Activated CD4-positive, alpha-beta T cell treated with anti-CD3 and anti-CD28 coated beads, Interleukin-2, amount 50 U/mL, for 1 hour (primary cell): Measurements from ENCODE around the gene PKP2.
"Not testable (repeated sequence)": the region's sequence is repeated elsewhere in the genome, so short reads cannot be mapped to it uniquely, and the experiment has no call there.

ENCODE experiments used
- DNase-seq: peaks from one replicate; pipeline ENCODE4 v3.0.0-alpha.2; 2020

The PKP2 gene

DNA sequence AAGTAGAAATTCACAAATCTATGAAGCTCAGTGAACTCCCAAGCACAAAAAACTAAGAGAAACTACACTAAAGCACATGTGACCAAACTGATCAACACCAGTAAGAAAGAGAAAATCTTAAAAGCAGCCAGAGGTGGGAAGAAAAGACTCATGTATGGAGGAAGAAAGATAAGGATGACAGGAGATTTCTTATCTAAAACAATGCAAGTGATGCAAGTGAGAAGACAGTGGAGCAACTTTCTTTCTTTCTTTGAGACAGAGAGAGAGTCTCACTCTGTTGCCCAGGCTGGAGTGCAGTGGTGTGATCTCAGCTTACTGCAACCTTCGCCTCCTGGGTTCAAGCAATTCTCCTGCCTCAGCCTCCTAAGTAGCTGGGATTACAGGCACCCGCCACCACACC lies 34.9 kb downstream of the PKP2 start:
- not testable (repeated sequence) for DNase-seq

- no peak for DNase-seq
Observed at GRCh38 chr12:32860192-32860591, 36.4 kb downstream of the PKP2 start.

GRCh38 chr12:32859389-32859788 lies 37.2 kb downstream of the PKP2 start:
- DNase-seq: no peak

DNA sequence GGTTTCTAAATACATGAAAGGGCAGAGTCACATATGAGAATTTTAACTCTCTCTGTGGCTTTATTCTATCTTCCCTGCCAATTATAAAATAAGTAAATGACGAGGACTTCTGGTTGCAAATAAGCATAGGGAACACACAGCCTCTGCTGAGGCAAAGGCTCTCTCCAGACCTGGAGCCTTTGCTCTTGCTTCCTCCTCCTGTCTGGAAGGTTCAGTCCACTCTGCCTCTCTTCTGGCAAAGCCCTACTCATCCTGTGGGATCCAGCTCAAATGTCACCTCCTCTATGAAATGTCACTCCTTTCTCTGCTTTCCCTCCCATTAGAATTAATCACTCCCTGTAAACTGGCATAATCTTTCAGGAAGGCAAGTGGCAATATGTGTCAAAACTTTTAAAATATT lies 41.9 kb downstream of the PKP2 start:
- no peak for DNase-seq

DNA sequence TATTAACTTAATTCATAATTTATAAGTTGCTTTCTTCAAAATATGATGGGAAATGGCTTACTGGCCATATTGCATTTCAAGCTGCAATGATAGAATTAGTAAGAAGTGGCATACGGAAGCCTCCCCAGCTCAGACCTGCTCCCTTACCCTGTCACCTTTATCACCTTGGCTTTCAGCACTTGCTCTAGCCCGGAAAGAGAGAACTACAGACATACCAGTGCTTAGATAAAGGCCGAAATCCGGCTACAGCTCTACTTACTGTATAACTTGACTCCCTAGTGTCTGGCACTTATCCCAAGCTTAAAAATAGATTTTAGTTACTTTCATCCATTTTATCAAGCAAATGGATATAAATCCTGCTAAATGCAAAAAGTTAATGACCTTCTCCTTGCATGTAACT lies 42.5 kb downstream of the PKP2 start:
- DNase-seq: no peak

DNA sequence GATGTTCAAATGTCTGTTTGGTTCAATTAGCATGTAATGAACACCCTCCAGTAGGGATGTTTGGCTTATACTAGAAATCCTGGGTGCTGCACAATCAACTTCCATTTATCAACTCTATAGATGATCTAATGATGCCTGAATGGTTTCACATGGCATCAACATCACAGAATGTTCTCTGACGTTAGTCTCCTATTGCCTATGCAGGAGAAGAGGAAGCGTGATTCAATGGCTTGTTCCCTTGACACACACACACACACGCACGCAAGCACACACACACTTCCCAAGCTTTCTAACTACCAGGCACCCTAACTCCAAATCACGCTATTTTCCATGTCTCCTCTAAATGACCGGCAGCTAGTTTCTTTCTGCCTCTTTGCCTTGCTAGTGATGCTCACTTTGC lies 49.3 kb downstream of the PKP2 start:
- DNase-seq: no peak

DNA sequence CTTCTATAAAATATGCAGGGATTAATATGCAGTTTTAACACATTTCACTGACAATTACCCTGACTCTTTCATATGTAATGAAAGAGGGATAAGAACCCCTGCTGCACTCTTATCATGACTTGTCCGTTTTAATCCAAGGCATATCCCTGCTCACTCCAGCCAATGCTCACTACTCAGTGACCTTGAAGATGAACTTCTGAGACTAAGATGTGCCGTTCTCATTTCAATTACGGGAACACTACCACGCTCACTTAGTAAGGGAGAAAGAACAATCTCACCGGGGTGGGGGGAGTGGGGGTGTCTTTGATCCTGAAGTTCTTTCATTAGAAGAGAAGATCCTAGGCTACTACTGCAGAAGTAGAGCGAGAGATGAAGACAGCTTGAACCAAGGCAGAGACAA lies 50.5 kb downstream of the PKP2 start:
- DNase-seq: no peak

DNA sequence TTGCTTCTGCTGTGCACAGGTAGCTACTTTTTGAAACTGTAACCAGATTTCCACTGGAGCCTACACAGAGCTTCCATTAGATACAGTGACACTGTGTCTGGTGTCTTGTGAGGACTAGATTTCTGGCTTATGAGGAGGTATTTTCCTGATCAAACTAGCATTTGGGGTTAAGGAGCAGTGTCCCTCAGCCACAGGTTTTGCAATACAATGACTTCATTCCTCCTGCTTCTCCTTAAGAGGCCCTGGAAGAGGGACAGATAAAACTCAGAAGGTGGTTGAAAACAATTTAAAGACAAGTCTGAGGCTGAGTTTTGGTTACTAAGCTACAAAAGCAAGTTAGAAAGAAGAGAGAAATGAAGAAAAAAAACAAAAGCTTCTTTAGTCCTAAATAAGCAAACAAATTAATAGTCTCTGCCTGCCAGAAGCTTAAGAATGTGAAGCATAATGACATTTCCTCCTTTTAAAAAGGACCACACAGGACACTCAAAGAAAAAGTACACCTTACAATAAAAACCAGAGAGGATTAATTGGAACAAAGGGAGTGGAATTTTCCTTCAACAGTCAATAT lies 53.0 kb downstream of the PKP2 start:
- no peak for DNase-seq

GRCh38 chr12:32841061-32841460 lies 55.5 kb downstream of the PKP2 start:
- DNase-seq: no peak

GRCh38 chr12:32839828-32840227 lies 56.7 kb downstream of the PKP2 start:
- DNase-seq: no peak

DNA sequence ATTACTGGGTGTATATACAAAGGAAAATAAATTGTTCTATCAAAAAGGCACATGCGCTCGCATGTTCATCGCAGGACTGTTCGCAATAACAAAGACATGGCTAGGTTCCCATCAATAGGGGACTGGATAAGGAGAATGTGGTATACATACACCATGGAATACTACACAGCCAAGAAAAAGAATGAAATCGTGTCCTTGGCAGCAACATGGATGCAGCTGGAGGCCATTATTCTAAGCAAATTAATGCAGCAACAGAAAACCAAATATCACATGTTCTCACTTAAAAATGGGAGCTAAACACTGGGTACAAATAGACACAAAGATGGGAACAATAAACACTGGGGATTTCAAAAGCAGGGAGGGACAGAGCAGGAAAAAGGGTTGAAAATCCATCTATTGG lies 58.6 kb downstream of the PKP2 start:
- no peak for DNase-seq

DNA sequence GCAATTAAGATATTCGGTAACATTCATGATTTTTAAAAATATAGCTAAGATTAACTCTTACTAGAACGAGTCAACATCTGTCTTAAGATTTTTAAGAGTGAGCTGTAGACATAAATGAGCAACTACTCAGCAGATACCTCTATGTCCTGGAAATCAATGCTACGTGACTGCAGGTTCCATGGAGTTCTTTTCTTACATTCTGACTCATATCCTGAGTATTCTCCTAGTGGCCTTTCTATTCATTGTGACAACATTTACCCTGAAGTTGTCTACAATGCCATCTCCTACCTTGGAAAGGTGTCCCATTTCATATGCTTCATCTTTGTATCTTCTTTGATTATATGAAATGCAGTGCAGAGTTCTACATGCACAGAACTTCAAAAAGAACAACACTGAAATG lies 59.9 kb downstream of the PKP2 start:
- DNase-seq: no peak

DNA sequence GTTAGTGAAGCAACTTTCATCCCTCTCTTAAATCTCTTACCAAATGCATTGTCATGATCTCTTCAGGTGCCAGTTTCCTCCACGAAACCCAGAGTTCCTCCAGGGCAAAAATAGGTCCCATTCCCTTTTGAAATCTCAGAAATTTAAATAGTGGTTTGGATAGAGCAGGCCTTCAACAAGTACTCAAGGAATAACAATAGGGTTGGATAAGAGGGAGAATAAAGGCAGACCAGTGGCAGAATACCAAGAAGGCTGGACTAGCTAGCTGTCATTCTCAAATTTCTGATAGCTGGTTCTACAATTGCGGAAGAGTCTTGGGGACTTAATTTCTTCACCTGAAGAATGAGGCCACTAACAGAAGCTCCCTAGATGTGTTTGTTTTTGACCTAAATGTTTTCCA lies 62.5 kb downstream of the PKP2 start:
- DNase-seq: no peak

DNA sequence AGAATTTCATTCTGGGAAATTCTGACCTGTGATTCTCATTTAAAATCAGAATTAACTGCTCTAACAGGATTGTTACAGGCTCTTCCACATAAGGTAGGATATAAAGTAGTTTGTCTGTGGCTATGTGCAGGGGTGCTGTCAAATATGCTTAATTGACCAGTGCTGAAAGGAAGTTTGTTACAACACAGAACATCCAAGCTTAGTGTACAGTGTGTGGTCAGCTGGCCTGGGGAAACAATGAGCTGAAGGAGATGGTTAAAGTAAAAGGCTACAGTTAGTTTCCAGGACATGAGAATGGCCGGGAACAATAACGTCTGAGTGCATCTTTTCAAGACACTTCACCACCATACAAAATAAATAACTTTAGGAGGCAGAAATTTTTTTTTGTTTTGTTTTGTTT lies 68.0 kb downstream of the PKP2 start:
- DNase-seq: no peak

DNA sequence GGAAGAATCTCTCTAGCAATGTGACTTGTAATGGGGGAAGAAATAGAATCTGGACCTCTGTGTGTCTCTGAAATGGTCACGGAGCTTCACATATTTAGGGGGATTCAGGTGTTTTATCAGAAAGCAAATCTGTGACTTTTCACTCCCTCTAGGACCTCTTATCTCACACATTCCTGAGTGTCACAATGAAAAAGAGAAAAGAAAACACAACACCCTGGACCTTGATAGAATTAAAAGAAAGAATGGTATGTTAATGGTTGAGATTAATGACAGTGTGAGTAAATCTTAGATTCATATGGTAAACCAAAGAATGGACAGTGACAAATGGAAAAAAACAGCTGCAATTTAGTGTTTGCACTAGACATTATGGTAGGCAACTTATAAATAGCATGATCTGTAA lies 68.5 kb downstream of the PKP2 start:
- DNase-seq: no peak

DNA sequence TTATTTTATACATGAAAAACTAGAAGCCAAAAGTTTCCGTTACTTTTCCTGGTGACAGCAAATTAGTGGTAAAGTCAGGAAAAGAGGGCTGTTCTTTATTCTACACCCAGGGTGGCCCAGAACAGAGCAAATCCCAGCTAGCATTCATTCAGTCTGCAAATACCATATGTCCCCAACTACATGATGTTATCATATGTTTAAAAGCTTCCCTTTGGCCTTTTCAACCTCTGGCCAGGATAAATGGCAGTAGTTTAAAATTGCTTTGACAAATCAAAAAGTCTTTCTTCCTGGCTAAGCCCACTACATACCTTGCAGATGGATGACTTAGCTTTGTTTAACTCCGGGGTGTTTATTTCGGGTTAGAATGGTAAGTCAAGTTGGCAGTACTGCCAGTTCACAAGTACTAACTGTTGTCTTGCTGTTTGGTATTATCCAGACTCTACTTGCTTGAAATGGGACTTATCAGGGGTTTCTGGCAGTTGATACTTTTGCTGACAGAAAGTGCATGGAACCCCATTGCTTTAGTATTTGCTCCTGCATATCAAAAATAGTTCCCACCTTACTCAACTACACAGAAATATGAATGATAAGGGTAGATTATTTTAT lies 69.7 kb downstream of the PKP2 start:
- no peak for DNase-seq

DNA sequence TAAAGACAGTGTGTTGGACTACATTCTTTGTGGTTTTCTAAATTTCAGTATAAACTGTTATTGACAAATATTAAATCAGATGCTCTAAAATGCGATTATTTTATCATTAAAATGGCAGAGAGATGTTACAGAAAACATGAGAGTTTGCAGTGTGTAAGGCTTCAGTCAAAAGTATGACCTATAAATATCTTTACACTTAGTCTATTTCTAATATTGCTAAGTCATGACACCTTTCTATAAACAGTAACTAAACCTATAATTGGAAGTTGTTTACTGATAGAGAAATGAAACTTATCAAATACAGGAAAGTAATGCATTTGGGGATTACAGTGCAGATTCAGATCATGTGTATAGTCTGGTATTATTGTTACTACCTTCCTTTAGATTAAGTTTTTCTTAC lies 72.0 kb downstream of the PKP2 start:
- DNase-seq: no peak

DNA sequence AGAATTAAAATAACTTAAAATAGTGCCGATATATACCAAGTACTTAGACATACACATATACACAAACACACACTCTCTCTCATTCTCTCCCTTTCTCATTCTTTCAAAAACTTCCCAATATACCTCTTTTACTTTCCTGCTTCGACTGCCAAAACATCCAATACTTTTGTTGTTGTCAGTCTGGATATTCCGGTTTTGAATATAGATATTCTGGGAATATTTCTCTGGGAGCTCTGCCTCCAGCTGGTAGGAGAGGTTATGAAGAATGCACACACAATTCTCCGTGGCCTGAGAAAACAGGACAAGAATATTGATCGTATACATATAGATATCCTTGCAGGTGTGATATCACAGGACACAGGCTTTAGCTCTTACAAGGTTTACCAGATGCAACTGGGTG lies 74.2 kb downstream of the PKP2 start:
- DNase-seq: no peak

GRCh38 chr12:32821710-32822109 lies 74.9 kb downstream of the PKP2 start:
- no peak for DNase-seq

GRCh38 chr12:32821293-32821692 lies 75.3 kb downstream of the PKP2 start:
- no peak for DNase-seq

DNA sequence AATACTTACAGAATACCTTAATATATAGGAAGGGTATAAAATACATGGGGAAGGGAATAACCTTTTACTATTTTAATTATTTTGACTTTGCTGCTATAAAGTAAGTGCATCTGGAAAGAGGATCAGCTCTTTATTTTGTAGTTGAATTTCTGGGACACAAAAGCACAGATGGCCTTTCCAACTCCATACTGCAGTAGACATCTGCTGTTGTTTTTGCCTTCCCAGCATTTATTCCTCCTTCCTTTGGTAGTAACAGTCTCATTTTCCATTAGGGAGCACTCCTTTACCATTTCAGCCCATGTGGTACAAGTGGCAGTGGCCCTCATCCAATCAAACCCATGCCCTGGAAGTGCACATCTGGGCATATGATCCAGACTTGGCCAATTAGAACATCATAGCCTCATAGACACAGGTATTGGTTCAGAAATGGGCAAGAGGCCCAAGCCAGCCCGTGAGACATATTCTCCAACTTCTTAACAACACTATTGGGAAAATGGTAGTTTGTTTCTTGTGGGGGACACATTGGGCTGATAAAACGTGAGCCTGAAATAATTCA lies 76.1 kb downstream of the PKP2 start:
- no peak for DNase-seq

GRCh38 chr12:32819424-32819823 lies 77.2 kb downstream of the PKP2 start:
- no peak for DNase-seq

DNA sequence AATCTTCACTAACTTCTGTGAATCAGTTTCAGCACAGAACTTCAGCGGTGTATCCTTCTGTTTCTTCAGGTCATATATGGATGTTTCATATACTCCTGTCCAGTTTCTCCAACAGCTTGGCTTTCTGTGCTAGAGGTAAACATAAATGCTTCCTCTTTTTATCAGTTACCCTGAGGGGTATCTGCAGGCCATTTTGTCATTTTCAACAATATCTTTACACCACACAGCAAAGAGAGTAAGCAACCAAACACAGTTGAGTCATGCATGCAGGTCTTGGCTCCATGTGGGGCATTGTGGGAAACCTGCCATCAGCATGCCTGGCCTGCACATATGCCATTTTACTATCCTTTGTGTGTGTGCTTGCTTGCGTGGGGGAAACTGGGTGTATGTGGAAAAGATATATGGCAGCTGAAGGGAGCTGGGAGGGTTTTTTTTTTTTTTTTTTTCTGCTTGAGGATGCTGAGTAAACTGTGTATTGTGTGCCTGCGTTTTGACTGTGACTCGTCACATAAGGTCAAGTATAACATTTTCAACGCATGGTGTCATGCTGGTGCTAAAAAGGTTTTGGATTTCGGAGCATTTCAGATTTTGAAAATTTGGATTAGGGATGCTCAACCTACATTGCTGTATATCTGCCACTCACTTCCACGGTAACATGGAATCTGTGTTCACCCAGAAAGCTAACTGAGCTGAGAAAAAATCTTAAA lies 84.7 kb downstream of the PKP2 start:
- DNase-seq: no peak

- no peak for DNase-seq
Observed at GRCh38 chr12:32809846-32810245, 86.7 kb downstream of the PKP2 start.

DNA sequence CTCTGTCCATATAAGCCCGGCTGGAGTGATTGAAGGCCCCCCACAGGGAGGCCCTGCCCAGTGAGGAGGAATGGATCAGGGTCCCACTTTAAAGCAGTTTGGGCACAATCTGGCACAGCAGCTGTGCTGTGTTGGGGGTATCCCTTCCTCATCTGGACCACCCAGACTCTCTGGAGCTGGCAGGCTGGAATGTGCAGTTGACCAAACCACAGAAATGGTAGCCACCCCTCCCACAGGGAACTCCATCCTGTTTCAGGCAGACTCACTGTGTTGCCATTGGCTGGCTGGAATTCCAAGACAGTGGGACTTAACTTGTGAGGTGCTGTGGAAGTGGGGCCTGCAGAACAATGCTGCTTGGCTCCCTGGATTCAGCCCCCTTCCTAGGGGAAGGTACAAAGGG lies 87.4 kb downstream of the PKP2 start:
- no peak for DNase-seq
